ENCODE measurements around the gene MEX3B.

The MEX3B gene

DNA sequence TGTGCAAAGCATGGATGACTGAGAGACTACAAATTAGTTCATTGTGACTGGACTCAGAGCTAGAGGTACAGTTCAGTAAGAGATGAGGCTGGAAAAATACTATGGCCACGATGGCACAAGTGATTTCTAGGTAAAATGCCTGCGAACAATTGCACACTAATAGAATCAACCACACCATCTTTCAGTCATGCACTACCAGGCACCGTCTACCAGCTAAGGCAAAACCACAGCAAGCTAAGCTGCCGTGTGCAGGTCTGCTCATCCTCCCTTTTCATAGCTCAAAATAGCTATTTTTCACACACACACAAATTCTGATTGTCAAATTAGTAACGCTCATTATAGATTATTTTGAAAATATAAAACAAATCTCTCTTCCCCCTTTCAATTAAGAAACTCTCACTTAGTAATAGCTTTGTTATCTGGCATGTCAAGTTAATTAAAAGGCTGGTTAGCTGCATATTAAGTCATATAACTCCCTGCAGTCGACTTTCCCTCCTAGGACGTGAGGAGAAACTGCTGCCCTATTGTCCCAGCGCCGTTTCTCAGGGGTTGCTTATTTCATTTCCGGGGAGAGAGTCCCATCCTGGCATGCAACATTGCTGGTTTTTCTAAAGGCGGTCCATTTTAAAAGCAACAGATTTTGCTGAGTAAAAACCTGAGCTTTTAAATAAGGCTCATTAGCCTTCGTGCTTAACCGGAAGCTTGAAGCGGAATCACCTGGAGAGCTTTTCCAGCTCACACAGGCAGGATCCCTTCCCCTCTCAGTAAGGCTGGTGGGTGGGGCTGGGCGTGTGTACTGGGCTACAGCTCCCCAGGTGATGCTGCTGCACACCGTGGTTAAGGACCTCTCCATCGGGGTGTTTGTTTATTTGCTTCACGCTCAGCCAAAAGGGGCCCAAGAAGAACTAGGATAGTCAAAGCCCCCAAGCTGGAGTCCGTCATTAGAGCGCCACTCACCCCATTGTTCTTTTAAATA is 16.9 kb upstream of the MEX3B start:
- Mint-ChIP-seq H3K27me3 (peaks cover 66 to 86% of the 10 kb centered on the region in 2 donors), H3K4me3 (no peak overlapping the region), H3K9me3 (no peaks in the 10 kb centered on the region), H3K4me1 (ENCODE audit: low read depth in 2 of 2) (peaks cover 0 to 3% of the 10 kb centered on the region in 2 donors), H3K27ac (no peak overlapping the region), H3K36me3 (ENCODE audit: insufficient read depth) (peaks cover 3% of the 10 kb centered on the region)
- DNase-seq (no peak), ATAC-seq (replicated peaks) (no peak)

GRCh38 chr15:82060817-82061216 is 15.0 kb upstream of the MEX3B start:
- Mint-ChIP-seq H3K4me3 (no peak overlapping the region), H3K36me3 (ENCODE audit: insufficient read depth) (no peaks in the 10 kb centered on the region), H3K27me3 (peaks cover 73 to 80% of the 10 kb centered on the region in 2 donors), H3K27ac (no peak overlapping the region), H3K9me3 (no peaks in the 10 kb centered on the region), H3K4me1 (ENCODE audit: low read depth in 2 of 2) (peaks cover 0 to 3% of the 10 kb centered on the region in 2 donors)
- DNase-seq (no peak), ATAC-seq (replicated peaks) (no peak)

- ATAC-seq (replicated peaks) (no peak), DNase-seq (no peak)
- H3K4me3 Mint-ChIP-seq: no peak overlapping the region
- peaks cover 58 to 83% of the 10 kb centered on the region in 2 donors for H3K27me3 Mint-ChIP-seq
- H3K27ac Mint-ChIP-seq: no peak overlapping the region
- peaks cover 0 to 3% of the 10 kb centered on the region in 2 donors for H3K4me1 Mint-ChIP-seq (ENCODE audit: low read depth in 2 of 2)
- no peaks in the 10 kb centered on the region for H3K36me3 Mint-ChIP-seq (ENCODE audit: insufficient read depth)
- no peaks in the 10 kb centered on the region for H3K9me3 Mint-ChIP-seq
Observed at GRCh38 chr15:82058517-82059204, 12.8 kb upstream of the MEX3B start.

- Mint-ChIP-seq H3K27ac (no peak overlapping the region), H3K4me1 (ENCODE audit: low read depth in 2 of 2) (peaks cover 0 to 3% of the 10 kb centered on the region in 2 donors), H3K9me3 (no peaks in the 10 kb centered on the region), H3K27me3 (peaks cover 58 to 84% of the 10 kb centered on the region in 2 donors), H3K36me3 (ENCODE audit: insufficient read depth) (no peaks in the 10 kb centered on the region), H3K4me3 (no peak overlapping the region)
- DNase-seq (no peak), ATAC-seq (replicated peaks) (no peak)
Observed at GRCh38 chr15:82058026-82058425, 12.2 kb upstream of the MEX3B start.

GRCh38 chr15:82056958-82057823 is 11.4 kb upstream of the MEX3B start:
- Mint-ChIP-seq H3K27ac (no peak overlapping the region), H3K36me3 (ENCODE audit: insufficient read depth) (no peaks in the 10 kb centered on the region), H3K27me3 (peaks cover 56 to 82% of the 10 kb centered on the region in 2 donors), H3K4me1 (ENCODE audit: low read depth in 2 of 2) (peaks cover 0 to 3% of the 10 kb centered on the region in 2 donors), H3K4me3 (no peak overlapping the region), H3K9me3 (no peaks in the 10 kb centered on the region)
- ATAC-seq (replicated peaks) (no peak), DNase-seq (no peak)

DNA sequence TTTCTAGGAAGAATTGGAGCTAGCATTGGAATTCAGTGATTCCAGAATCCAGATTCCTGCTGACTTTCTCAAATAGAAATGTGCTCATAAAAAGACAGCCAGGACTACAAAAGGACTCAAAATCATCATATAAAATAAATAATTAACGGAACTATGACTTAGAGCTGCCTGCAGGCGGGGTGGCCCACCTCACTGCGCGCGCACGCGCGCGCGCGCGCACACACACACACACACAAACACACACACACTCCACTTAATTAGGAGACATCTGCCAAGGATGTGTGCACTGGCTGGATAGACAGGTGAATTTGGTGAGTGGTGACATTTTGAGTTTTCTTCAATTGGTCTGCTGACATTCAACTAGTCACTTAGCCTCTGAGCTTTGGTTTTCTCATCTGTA is 6.9 kb upstream of the MEX3B start:
- Mint-ChIP-seq H3K27ac (peak overlapping the region in 1 of 2 donors; percentile 49), H3K27me3 (peaks cover 30 to 75% of the 10 kb centered on the region in 2 donors), H3K9me3 (no peaks in the 10 kb centered on the region), H3K4me1 (ENCODE audit: low read depth in 2 of 2) (peaks cover 0 to under 1% of the 10 kb centered on the region in 2 donors), H3K36me3 (ENCODE audit: insufficient read depth) (no peaks in the 10 kb centered on the region), H3K4me3 (no peak overlapping the region)
- ATAC-seq (replicated peaks) (no peak), DNase-seq (no peak)

DNA sequence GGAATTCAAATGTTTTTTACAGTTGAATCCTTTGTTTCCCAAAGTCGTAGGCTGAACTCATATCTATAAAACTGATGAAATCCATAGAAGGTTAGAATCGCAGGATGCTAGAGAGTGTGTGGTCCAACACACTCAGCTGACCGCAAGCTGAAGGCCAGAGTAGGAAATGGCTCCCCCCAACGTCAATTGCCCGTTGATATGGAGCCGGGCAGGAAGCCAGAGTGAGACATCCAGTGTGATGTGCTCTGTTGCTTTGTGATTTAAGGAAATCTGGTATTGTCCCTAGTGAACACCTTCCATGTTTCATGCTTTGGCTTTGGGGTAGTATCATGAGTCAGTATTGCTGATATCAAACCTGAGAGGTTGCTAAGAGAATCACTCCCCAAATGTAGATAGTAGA is 5.8 kb upstream of the MEX3B start:
- no peak for DNase-seq
- H3K9me3 Mint-ChIP-seq: no peaks in the 10 kb centered on the region
- no peak for ATAC-seq (replicated peaks)
- H3K27ac Mint-ChIP-seq: no peak overlapping the region
- peaks cover 28 to 75% of the 10 kb centered on the region in 2 donors for H3K27me3 Mint-ChIP-seq
- no peak overlapping the region for H3K4me3 Mint-ChIP-seq
- H3K4me1 Mint-ChIP-seq (ENCODE audit: low read depth in 2 of 2): peaks cover 0 to 5% of the 10 kb centered on the region in 2 donors
- peaks cover under 1% of the 10 kb centered on the region for H3K36me3 Mint-ChIP-seq (ENCODE audit: insufficient read depth)

DNA sequence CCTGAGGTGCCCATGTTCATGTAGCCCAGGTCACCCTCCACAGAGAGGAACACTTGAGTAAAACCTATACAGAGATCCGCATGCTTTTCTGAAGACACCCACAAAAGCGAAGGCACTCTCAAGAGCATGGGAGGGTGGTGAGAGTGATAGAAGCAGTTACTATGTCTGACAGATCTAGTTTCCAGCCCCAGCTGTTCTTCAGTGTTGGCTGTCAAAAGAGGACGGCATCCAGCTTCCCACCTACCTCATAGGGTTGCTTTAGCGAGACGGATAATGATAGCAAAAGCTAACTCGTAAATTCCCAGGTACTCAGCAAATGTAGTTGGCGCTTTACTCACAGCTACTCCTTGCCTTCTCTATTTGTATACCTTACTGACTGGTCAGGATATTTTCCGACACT is 3.0 kb upstream of the MEX3B start:
- DNase-seq (no peak), ATAC-seq (replicated peaks) (no peak)
- no peak overlapping the region for H3K27ac Mint-ChIP-seq
- H3K9me3 Mint-ChIP-seq: no peaks in the 10 kb centered on the region
- no peak overlapping the region for H3K4me3 Mint-ChIP-seq
- peaks cover 0 to 15% of the 10 kb centered on the region in 2 donors for H3K4me1 Mint-ChIP-seq (ENCODE audit: low read depth in 2 of 2)
- H3K27me3 Mint-ChIP-seq: peaks cover 19 to 63% of the 10 kb centered on the region in 2 donors
- H3K36me3 Mint-ChIP-seq (ENCODE audit: insufficient read depth): peaks cover 3% of the 10 kb centered on the region

GRCh38 chr15:82047453-82048400 is 1.9 kb upstream of the MEX3B start:
- Mint-ChIP-seq H3K27me3 (peaks cover 17 to 69% of the 10 kb centered on the region in 2 donors), H3K27ac (peak overlapping the region in 1 of 2 donors; percentile 10), H3K4me3 (peak overlapping the region; percentile 86 to 90), H3K9me3 (peaks cover 0 to 6% of the 10 kb centered on the region in 2 donors), H3K4me1 (ENCODE audit: low read depth in 2 of 2) (peaks cover 0 to 17% of the 10 kb centered on the region in 2 donors), H3K36me3 (ENCODE audit: insufficient read depth) (peaks cover 3% of the 10 kb centered on the region)
- ATAC-seq (replicated peaks) (peak; percentile 9), DNase-seq (no peak)

GRCh38 chr15:82046666-82047452 is 1.0 kb upstream of the MEX3B start:
- H3K9me3 Mint-ChIP-seq: peaks cover 0 to 6% of the 10 kb centered on the region in 2 donors
- peak overlapping the region; percentile 10 to 49 for H3K27ac Mint-ChIP-seq
- H3K4me1 Mint-ChIP-seq (ENCODE audit: low read depth in 2 of 2): peaks cover 0 to 17% of the 10 kb centered on the region in 2 donors
- ATAC-seq (replicated peaks): peak; percentile 75
- DNase-seq: peak; percentile 58 to 71 (median 69)
- H3K27me3 Mint-ChIP-seq: peaks cover 17 to 63% of the 10 kb centered on the region in 2 donors
- peaks cover 3% of the 10 kb centered on the region for H3K36me3 Mint-ChIP-seq (ENCODE audit: insufficient read depth)
- peak overlapping the region; percentile 86 to 90 for H3K4me3 Mint-ChIP-seq

- Mint-ChIP-seq H3K36me3 (ENCODE audit: insufficient read depth) (peaks cover 3% of the 10 kb centered on the region), H3K4me3 (peak overlapping the region; percentile 82 to 90), H3K27me3 (peaks cover 8 to 58% of the 10 kb centered on the region in 2 donors), H3K4me1 (ENCODE audit: low read depth in 2 of 2) (peaks cover 0 to 17% of the 10 kb centered on the region in 2 donors), H3K27ac (peak overlapping the region in 1 of 2 donors; percentile 44), H3K9me3 (peaks cover 0 to 6% of the 10 kb centered on the region in 2 donors)
- no peak for DNase-seq
- ATAC-seq (replicated peaks): no peak
Observed at GRCh38 chr15:82045179-82045891, 483 bp downstream of the MEX3B start.

All from effector memory CD8-positive, alpha-beta T cell (primary cell).